SJCRH30 (cell line): ENCODE measurements around the gene RSAD2. TPM values are rescaled to one million over a fixed set of nuclear protein-coding genes. Genes with fewer than 3 reads are reported as not detected.
"Not testable (repeated sequence)": the region's sequence is repeated elsewhere in the genome, so short reads cannot be mapped to it uniquely, and the experiment has no call there.

Experiments used
- DNase-seq, 2 experiments: peaks; one replicate each; pipeline ENCODE4 v3.0.0-alpha.2; 2015 to 2020
- H3K27ac ChIP-seq: fragments of 250-450 bp; sonication (Bioruptor Pico); 2 replicates; pipeline ENCODE4 v1.5.1; 2020; ENCODE audit warnings: mild to moderate bottlenecking, moderate library complexity
- H3K27me3 ChIP-seq: fragments of 250-450 bp; sonication (Bioruptor Pico); 2 replicates; pipeline ENCODE4 v1.5.1; 2020; ENCODE audit warnings: mild to moderate bottlenecking, moderate library complexity
- H3K36me3 ChIP-seq: fragments of 250-450 bp; sonication (Bioruptor Pico); 2 replicates; pipeline ENCODE4 v1.5.1; 2020; ENCODE audit warnings: mild to moderate bottlenecking, moderate library complexity
- H3K4me1 ChIP-seq: fragments of 250-450 bp; sonication (Bioruptor Pico); 2 replicates; pipeline ENCODE4 v1.5.1; 2020; ENCODE audit warnings: mild to moderate bottlenecking, moderate library complexity
- H3K4me3 ChIP-seq: fragments of 250-450 bp; sonication (Bioruptor Pico); 2 replicates; pipeline ENCODE4 v1.5.1; 2020; ENCODE audit warnings: mild to moderate bottlenecking, moderate library complexity
- H3K9me3 ChIP-seq: fragments of 250-450 bp; sonication (Bioruptor Pico); replicated peaks from 2 replicates; pipeline ENCODE4 v1.5.1; 2020; ENCODE audit warnings: mild to moderate bottlenecking, moderate library complexity
- total RNA-seq: library from RNA; depleted of rRNA; stranded (reverse); fragments of >200 nt; shearing (Covaris generic); gene quantifications from 2 replicates; pipeline ENCODE4 v1.2.3, GENCODE V29; 2014

The RSAD2 gene
- total RNA-seq, 1 experiment from 2014 or later = not detected

DNA sequence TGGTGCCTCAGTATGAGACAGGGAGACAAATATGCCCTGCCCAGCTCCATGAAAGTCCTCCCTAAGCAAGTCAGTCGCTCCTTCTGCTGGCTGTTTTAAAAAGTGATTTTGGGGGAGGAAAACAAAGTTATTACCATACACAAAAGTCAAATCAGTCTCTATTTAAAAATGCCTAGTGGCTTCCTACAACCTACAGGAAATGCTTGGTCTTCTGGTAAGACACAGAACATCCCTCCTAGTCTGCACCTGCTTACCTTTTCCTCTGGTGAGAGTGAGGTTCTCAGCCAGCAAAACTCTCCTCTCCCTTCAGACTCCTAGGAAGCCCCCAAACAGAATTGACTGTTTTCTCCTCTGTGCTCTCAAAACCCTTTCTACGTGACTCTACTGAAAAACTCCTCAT, 25.4 kb upstream of the RSAD2 start:
- H3K4me3 ChIP-seq = no peak overlapping the region
- H3K27me3 ChIP-seq = no peaks in the 10 kb centered on the region
- no peak for DNase-seq
- H3K9me3 ChIP-seq = no peaks in the 10 kb centered on the region
- H3K36me3 ChIP-seq = no peaks in the 10 kb centered on the region
- no peaks in the 10 kb centered on the region for H3K4me1 ChIP-seq
- no peak overlapping the region for H3K27ac ChIP-seq

DNA sequence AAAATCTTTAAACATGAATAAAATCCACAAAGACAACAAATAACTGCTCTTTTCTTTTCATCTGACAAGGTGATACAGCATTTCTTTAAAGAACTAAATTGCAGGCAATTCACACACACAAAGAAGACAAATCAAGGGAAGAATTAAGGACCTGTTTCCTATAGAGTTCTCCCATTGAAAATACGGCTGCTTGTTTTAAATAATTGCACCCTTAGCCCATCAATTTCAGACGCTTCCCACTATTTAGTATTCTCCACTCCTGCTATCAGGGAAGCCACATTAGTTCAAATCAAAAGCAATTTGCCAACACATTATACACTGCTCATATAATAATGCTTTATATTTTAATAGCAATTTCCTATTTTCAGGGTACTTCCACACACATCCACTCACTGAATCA, 23.2 kb upstream of the RSAD2 start:
- no peaks in the 10 kb centered on the region for H3K27me3 ChIP-seq
- H3K4me3 ChIP-seq = no peak overlapping the region
- DNase-seq = no peak
- no peaks in the 10 kb centered on the region for H3K4me1 ChIP-seq
- no peak overlapping the region for H3K27ac ChIP-seq
- no peaks in the 10 kb centered on the region for H3K36me3 ChIP-seq
- no peaks in the 10 kb centered on the region for H3K9me3 ChIP-seq

DNA sequence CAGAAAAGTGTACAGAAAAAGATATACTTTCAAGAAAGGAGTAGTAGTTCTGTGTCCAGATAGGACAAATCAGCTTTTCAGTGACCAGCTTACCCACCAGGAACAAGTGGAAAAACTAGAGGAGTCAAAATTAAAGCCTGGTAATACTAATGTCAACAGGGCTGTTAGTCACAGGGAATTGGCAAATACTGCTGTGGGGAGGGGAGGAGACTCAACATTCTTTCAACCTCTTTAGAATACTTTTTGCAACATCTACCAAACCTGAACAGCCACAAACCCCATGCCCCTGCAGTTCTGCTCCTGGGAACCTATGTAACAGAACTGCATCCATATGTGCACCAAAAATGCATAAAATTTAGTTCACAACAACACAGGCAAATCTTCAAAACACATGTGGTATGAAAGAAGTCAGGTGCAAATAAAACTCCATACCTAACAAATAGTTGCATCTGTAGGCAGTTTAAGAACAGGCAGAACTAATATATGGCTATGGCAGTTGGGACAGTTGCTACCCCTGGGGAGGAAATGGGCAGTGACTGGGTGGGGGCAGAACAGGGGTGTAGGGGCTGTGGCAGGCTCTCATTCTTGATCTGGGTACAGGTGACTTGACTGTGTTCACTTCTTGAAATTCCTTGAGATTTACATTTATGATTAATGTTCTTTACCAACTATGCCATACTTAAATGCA, 21.6 kb upstream of the RSAD2 start:
- no peak for DNase-seq
- Histone ChIP-seq H3K9me3 (no peaks in the 10 kb centered on the region), H3K27me3 (no peaks in the 10 kb centered on the region), H3K4me1 (no peaks in the 10 kb centered on the region), H3K4me3 (no peak overlapping the region), H3K27ac (no peak overlapping the region), H3K36me3 (no peaks in the 10 kb centered on the region)

DNA sequence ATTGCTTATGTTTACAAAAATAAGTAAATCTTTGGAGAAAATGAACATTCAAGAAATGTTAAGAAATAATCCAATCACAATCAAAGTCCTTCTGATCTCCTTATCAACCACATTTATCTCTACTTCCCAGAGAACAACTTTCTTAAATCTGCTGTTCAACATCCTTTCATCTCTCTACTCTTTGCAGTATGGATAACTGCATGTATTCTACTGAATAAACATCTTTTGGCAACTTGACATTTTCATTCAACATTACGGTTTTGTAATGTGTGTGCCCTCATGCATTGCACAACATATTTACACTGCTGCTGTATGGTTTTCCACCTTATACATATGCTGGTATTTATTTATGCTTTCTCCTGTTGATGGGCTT, 21.0 kb upstream of the RSAD2 start:
- DNase-seq = no peak
- H3K36me3 ChIP-seq = no peaks in the 10 kb centered on the region
- H3K27ac ChIP-seq = no peak overlapping the region
- no peaks in the 10 kb centered on the region for H3K27me3 ChIP-seq
- no peaks in the 10 kb centered on the region for H3K4me1 ChIP-seq
- no peaks in the 10 kb centered on the region for H3K9me3 ChIP-seq
- no peak overlapping the region for H3K4me3 ChIP-seq

DNA sequence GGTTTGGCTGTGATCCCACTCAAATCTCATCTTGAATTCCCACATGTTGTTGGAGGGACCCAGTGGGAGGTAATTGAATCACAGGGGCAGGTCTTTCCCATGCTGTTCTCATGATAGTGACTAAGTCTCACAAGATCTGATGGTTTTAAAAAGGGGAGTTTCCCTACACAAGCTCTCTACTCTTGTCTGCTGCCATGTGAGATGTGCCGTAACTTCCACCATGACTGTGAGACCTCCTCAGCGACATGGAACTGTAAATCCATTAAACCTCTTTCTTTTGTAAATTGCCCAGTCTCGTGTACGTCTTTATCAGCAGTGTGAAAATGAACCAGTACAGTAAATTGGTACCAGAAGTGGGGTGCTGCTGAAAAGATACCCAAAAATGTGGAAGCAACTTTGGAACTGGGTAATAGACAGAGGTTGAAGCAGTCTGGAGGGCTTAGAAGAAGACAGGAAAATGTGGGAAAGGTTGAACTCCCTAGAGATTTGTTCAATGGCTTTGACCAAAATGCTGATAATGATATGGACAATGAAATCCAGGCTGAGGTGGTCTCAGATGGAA, 19.0 kb upstream of the RSAD2 start:
- not testable (repeated sequence) for H3K4me1 ChIP-seq, H3K27me3 ChIP-seq, DNase-seq, H3K9me3 ChIP-seq, H3K36me3 ChIP-seq, H3K27ac ChIP-seq, H3K4me3 ChIP-seq

DNA sequence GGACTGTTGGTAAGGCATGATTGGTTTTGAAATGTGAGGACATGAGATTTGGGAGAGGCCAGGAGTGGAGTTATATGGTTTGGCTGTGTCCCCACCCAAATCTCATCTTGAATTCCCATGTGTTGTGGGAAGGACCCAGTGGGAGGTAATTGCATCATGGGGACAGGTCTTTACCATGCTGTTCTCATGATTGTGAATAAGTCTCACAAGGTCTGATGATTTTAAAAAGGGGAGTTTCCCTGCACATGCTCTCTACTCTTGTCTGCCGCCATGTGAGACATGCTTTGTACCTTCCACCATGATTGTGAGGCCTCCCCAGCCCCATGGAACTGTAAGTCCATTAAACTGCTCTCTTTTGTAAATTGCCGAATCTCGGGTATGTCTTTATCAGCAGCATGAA, 17.3 kb upstream of the RSAD2 start:
- H3K27me3 ChIP-seq = no peaks in the 10 kb centered on the region
- H3K9me3 ChIP-seq = no peaks in the 10 kb centered on the region
- no peak overlapping the region for H3K27ac ChIP-seq
- DNase-seq = no peak
- H3K4me3 ChIP-seq = no peak overlapping the region
- no peaks in the 10 kb centered on the region for H3K4me1 ChIP-seq
- H3K36me3 ChIP-seq = no peaks in the 10 kb centered on the region

DNA sequence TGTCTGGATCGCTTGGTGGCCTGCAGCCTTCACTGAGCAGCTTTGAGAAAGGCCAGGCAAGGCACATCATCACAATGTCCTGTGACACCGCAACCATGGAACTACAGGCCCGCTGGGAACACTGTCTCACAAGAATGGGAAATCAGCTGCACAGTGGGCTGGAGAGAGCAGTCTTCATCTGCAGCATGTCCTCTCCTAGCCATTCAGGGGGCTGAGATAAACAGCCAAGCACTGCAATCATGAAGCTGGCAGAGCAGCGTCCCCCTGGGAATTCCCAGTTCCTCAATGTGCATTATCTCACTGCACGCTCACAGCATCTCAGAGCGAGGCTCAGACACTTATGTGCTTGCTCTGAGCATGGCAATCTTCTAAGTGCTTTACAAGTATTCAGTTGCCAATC, 13.8 kb upstream of the RSAD2 start:
- Histone ChIP-seq H3K36me3 (no peaks in the 10 kb centered on the region), H3K4me1 (no peaks in the 10 kb centered on the region), H3K27ac (no peak overlapping the region), H3K9me3 (no peaks in the 10 kb centered on the region), H3K4me3 (no peak overlapping the region), H3K27me3 (no peaks in the 10 kb centered on the region)
- peak in 1 of 2 experiments; percentile 8 for DNase-seq

DNA sequence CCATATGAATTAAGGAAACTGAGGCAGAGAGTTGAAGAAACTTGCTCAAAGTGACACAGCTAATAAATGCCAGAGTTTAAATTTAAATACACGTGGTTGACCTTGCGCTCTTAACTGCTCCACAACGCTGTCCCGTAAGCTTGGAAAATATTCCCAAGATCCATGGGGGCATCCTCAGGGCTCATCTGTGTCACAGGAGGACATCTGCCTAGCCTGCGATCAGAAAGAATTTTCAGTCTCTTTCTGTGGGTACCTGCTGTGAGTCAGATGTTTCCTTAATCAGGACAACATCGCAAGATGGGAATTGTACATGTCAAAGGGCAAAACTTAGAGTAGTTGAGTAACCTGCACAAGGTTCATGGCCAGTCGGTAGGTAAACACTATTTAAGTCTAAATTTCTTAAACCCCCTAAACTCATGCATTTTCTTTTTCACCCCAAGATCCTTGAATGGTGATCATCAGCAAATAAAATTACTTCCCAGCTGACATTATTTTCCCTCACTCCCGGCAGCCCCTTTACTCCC, 13.3 kb upstream of the RSAD2 start:
- H3K9me3 ChIP-seq = no peaks in the 10 kb centered on the region
- H3K4me1 ChIP-seq = no peaks in the 10 kb centered on the region
- DNase-seq = no peak
- no peak overlapping the region for H3K27ac ChIP-seq
- no peaks in the 10 kb centered on the region; the same call in 1 of the 2 replicates for H3K27me3 ChIP-seq
- H3K4me3 ChIP-seq = no peak overlapping the region
- no peaks in the 10 kb centered on the region for H3K36me3 ChIP-seq

DNA sequence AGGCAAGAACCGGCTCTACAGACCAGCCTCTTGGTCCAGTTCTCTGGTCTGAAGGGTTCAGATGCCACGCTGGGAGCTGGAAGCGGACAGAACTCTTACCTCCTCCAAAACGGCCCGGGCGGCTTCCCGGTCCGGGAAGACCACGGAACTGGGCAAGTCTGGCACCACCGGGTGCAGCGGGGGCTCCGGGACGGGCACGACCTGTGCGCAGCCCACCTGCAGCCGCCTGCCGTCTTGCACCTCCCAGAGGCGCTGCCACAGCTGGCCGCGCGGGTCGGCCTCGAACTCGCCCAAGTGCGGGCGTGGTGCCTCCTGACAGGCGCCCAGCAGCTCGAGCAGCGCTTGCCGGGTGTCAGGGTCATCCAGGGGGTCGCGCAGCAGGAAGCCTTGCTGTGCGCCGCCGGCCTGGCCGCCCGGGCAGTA, 12.6 kb upstream of the RSAD2 start:
- Histone ChIP-seq H3K4me1 (no peaks in the 10 kb centered on the region), H3K4me3 (no peak overlapping the region), H3K27me3 (no peaks in the 10 kb centered on the region; the same call in none of the 2 replicates), H3K9me3 (no peaks in the 10 kb centered on the region), H3K27ac (no peak overlapping the region), H3K36me3 (no peaks in the 10 kb centered on the region)
- no peak for DNase-seq

DNA sequence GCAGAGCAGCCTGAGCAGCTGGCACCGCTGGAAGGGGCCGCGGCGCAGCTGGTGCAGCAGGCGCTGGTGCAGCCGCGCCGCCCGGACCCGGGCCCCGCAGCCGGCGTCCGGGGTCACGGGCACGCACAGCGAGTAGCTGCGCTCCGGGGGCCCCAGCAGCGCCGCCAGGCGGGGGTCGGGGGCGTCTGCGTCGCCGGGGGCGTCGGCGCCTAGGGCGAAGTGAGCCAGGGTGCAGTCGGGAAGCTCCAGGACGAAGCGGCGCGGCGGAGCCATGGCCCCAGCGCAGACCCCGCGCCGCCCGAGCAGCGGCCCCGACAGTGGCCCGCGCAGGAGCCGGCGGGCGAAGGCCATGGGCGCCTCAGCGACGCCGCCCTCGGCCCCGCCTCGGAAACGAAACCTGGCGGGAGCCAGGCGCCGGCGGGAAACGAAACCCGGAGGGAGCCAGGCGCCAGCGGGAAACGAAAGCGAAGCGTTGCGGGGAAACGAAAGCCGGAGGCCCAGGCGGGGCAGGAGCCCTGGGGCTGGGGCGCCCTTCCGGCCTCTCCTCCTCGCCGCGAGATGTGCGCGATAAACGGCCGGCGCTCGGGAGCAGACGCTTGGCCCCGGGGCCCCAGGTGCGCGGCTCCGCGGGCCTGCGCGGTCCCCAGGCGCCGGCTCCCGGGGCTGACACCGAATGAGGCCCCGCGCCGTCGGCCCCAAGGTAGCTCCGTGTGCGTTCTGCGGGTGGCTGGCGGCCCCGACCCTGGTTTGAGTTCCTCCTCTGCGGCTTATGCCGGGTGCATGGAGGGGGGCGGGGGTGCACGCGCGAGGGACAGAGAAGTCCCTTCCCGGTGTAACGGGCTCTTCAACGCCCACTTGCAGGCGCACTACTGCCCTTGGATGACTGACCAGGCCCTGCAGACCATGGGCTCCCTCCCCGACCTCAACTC, 12.0 kb upstream of the RSAD2 start, which contains the start of gene CMPK2:
Gene CMPK2, minus strand, starts transcription at position 562 of the 929 bp plus-strand sequence. Its CDS starts 211 bp downstream, at position 351.
- Histone ChIP-seq H3K4me3 (no peak within 1 kb of the TSS), H3K27me3 (no peaks in the 10 kb centered on the region; the same call in none of the 2 replicates), H3K27ac (no peak within 1 kb of the TSS), H3K36me3 (no peaks in the 10 kb centered on the region), H3K4me1 (no peaks in the 10 kb centered on the region), H3K9me3 (no peaks in the 10 kb centered on the region)
- no peak for DNase-seq

DNA sequence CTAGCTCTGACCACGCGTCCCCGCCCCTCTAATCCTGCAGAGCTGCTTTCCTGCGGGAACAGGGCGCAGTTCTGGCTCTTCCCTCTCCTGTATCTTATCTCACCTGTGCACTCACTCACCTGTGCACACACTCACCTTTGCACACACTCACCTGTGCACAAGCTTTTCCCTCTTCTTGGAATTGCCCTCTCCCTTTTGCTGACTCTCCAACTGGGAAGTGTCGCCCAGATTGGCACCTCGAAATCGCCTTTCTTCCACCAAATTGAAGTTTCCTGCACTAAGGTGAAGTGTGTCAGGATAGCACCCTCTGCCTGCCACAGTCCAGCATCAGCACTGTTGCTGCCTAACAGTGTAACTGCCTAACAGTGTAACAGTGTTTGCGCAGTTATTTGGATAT, 11.3 kb upstream of the RSAD2 start:
- Histone ChIP-seq H3K4me3 (no peak overlapping the region), H3K27me3 (no peaks in the 10 kb centered on the region; the same call in none of the 2 replicates), H3K9me3 (no peaks in the 10 kb centered on the region), H3K36me3 (no peaks in the 10 kb centered on the region), H3K27ac (no peak overlapping the region), H3K4me1 (no peaks in the 10 kb centered on the region)
- DNase-seq = no peak

DNA sequence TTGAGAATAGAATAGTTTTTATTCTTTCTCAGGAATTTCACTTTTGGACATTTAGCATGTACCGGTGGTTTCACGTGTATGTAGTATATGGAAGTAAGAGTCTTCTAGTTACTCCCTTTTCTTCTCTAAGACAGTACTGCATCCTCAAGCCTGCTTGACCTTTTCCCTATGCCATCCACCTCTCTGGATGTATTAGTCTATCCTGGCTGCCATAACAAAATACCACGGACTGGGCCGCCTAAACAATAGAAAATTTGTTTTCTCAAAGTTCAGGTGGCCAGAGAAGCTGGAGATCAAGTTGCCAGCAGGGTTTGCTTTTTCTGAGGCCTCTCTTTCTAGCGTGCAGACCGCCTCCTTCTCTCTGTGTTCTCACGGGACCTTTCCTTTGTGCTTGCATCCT, 10.6 kb upstream of the RSAD2 start:
- H3K27ac ChIP-seq = no peak overlapping the region
- H3K27me3 ChIP-seq = no peaks in the 10 kb centered on the region; the same call in none of the 2 replicates
- DNase-seq = no peak
- no peak overlapping the region for H3K4me3 ChIP-seq
- no peaks in the 10 kb centered on the region for H3K36me3 ChIP-seq
- no peaks in the 10 kb centered on the region for H3K4me1 ChIP-seq
- no peaks in the 10 kb centered on the region for H3K9me3 ChIP-seq

DNA sequence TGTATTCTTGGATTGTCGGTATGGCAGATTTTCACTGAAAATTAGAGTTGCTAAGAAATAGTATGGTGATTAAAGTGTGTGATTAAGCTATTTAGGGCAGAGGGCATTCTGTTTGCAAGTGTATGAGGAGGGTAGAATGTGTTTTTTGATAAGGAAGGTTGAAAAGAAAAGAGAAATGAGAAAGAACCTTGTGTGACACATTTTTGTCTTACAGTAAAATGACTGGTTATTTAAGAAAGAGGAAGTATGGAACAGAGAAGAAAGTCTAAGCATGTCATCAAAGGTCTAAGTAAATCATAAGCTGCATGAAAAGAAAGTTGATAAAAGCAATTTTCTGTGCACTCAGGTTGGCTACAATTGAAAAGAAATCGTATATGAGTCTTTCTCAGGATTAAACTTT, 5.2 kb upstream of the RSAD2 start:
- Histone ChIP-seq H3K4me1 (no peaks in the 10 kb centered on the region), H3K27me3 (no peaks in the 10 kb centered on the region; the same call in none of the 2 replicates), H3K36me3 (no peaks in the 10 kb centered on the region), H3K27ac (no peak overlapping the region), H3K9me3 (0 out of 2 replicates have a peak, but pooled peaks cover 4% of the 10 kb centered on the region), H3K4me3 (no peak overlapping the region)
- no peak for DNase-seq

DNA sequence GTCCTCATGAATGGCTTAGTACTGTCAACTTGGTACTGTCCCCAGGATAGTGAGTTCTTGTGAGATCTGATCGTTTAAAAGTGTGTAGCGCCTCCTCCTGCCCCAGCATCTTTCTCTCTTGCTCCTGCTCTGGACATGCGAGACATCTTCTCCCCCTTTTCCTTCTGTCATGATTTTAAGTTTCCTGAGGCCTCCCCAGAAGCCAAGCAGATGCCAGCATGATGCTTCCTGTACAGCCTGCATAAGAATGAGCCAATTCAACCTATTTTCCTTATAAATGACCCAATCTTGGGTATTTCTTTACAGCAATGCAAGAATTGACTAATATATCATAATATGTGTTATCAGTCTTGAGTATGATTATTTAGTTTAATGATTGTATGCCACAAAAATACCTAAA, 3.5 kb upstream of the RSAD2 start:
- Histone ChIP-seq H3K4me1 (no peaks in the 10 kb centered on the region), H3K4me3 (no peak overlapping the region), H3K27me3 (no peaks in the 10 kb centered on the region; the same call in none of the 2 replicates), H3K9me3 (0 out of 2 replicates have a peak, but pooled peaks cover 4% of the 10 kb centered on the region), H3K36me3 (no peaks in the 10 kb centered on the region), H3K27ac (no peak overlapping the region)
- no peak for DNase-seq

DNA sequence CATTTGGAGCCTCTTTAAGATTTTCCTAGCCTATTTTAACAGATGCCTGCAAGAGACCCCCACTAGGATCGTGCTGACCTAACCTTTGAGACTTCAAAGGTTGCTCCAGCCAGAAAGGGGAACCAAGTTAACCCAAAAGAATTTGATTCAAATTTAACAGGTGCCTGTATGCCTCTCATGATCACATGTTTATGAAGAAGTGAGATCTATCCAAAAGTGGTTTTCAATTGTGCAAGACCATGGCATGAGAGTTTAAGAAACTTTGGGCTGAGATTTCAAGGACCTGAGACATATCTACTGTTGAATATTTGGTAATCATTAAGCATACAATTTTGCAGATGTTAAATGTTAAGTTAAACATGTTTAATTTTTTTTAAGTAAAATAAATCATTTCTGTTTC, 1.3 kb upstream of the RSAD2 start:
- no peak for DNase-seq
- Histone ChIP-seq H3K27ac (no peak overlapping the region), H3K9me3 (peaks cover 12% of the 10 kb centered on the region), H3K27me3 (no peaks in the 10 kb centered on the region), H3K4me3 (no peak overlapping the region), H3K36me3 (no peaks in the 10 kb centered on the region), H3K4me1 (no peaks in the 10 kb centered on the region)
